GM12892 (cell line): ENCODE results near the gene LOX.

Experiments used
- POLR2A ChIP-seq: IDR thresholded peaks from 2 replicates; pipeline ENCODE4 v1.6.1; 2011; ENCODE audit warnings: low read depth, low read length, control low read depth
- POLR2AphosphoS5 ChIP-seq: IDR thresholded peaks from 2 replicates; pipeline ENCODE4 v1.6.1; 2011; ENCODE audit warnings: low read depth, low read length, control low read depth
- TAF1 ChIP-seq: IDR thresholded peaks from 2 replicates; pipeline ENCODE4 v1.6.1; 2011; ENCODE audit warnings: low read depth, mild to moderate bottlenecking, control low read depth, low read length, borderline replicate concordance

GRCh38 chr5:122120957-122121356, 42.9 kb upstream of the LOX start:
- TF ChIP-seq POLR2AphosphoS5 (no peak), POLR2A (no peak), TAF1 (no peak)
